Hepatocyte (in vitro differentiated cells): ENCODE data around the gene MKRN2OS.

ENCODE experiments used
- EZH2phosphoT487 ChIP-seq: fragments of 200-600 bp; sonication (generic); IDR thresholded peaks from one replicate; pipeline ENCODE4 v1.6.1; 2018; ENCODE audit warnings: antibody characterized with exemption, mild to moderate bottlenecking, low read depth, moderate library complexity; ENCODE audit not compliant: unreplicated experiment, severe bottlenecking
- TF ChIP-seq, protein P1 (sequence below): fragments of 200-600 bp; sonication (generic); IDR thresholded peaks from 2 replicates; pipeline ENCODE4 v1.5.1; 2016; ENCODE audit warnings: antibody characterized with exemption, mild to moderate bottlenecking; ENCODE audit not compliant: poor library complexity

- TF ChIP-seq, protein P1, sequence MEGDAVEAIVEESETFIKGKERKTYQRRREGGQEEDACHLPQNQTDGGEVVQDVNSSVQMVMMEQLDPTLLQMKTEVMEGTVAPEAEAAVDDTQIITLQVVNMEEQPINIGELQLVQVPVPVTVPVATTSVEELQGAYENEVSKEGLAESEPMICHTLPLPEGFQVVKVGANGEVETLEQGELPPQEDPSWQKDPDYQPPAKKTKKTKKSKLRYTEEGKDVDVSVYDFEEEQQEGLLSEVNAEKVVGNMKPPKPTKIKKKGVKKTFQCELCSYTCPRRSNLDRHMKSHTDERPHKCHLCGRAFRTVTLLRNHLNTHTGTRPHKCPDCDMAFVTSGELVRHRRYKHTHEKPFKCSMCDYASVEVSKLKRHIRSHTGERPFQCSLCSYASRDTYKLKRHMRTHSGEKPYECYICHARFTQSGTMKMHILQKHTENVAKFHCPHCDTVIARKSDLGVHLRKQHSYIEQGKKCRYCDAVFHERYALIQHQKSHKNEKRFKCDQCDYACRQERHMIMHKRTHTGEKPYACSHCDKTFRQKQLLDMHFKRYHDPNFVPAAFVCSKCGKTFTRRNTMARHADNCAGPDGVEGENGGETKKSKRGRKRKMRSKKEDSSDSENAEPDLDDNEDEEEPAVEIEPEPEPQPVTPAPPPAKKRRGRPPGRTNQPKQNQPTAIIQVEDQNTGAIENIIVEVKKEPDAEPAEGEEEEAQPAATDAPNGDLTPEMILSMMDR, result no peak
- TF ChIP-seq EZH2phosphoT487, result no peak
Observed at GRCh38 chr3:12503126-12503957, 42.0 kb downstream of the MKRN2OS start.
